ENCODE measurements around the gene ESPL1.

ESPL1 gene

GRCh38 chr12:53299101-53299453 is 31.0 kb downstream of the ESPL1 start:
- TF ChIP-seq CTCF (IDR thresholded peaks at IDR 0.05; ENCODE audit: low read depth, low read length) = no peak
- no peak for DNase-seq
- no peaks in the 10 kb centered on the region for H3K9me3 ChIP-seq
- peaks cover 38% of the 10 kb centered on the region for H3K36me3 ChIP-seq
- peak overlapping the region; percentile 97 for H3K4me3 ChIP-seq (ENCODE audit: low read depth, low read length)
- H3K27me3 ChIP-seq = no peaks in the 10 kb centered on the region
- H3K4me1 ChIP-seq = peaks cover 3% of the 10 kb centered on the region

- H3K9me3 ChIP-seq = no peaks in the 10 kb centered on the region
- H3K4me3 ChIP-seq (ENCODE audit: low read depth, low read length) = peak within 1 kb of the TSS; percentile 97
- TF ChIP-seq CTCF (IDR thresholded peaks at IDR 0.05; ENCODE audit: low read depth, low read length) = peak; percentile 25; the same call in 1 of the 2 replicates
- peaks cover 33% of the 10 kb centered on the region for H3K36me3 ChIP-seq
- H3K27me3 ChIP-seq = no peaks in the 10 kb centered on the region
- DNase-seq = peak; percentile 95
- peaks cover 3% of the 10 kb centered on the region for H3K4me1 ChIP-seq
Measured at GRCh38 chr12:53299454-53300180, 31.5 kb downstream of the ESPL1 start, which contains the start of gene MYG1. MYG1 (plus strand) TSS chr12:53299695; CDS start chr12:53299738, 43 bp downstream.

GRCh38 chr12:53300187-53300586 is 32.1 kb downstream of the ESPL1 start:
- H3K4me1 ChIP-seq = peaks cover 3% of the 10 kb centered on the region

GRCh38 chr12:53302903-53303302 is 34.8 kb downstream of the ESPL1 start:
- Histone ChIP-seq H3K27me3 (no peaks in the 10 kb centered on the region), H3K36me3 (peaks cover 53% of the 10 kb centered on the region), H3K4me3 (ENCODE audit: low read depth, low read length) (no peak overlapping the region), H3K4me1 (peaks cover 3% of the 10 kb centered on the region), H3K9me3 (no peaks in the 10 kb centered on the region)
- no peak for TF ChIP-seq CTCF (IDR thresholded peaks at IDR 0.05; ENCODE audit: low read depth, low read length)
- no peak for DNase-seq

More at GRCh38 chr12:53300187-53300586, 32.1 kb downstream of the ESPL1 start:
- peaks cover 34% of the 10 kb centered on the region for H3K36me3 ChIP-seq
- no peak for DNase-seq
- H3K4me3 ChIP-seq (ENCODE audit: low read depth, low read length) = peak overlapping the region; percentile 97
- no peaks in the 10 kb centered on the region for H3K27me3 ChIP-seq
- no peak for TF ChIP-seq CTCF (IDR thresholded peaks at IDR 0.05; ENCODE audit: low read depth, low read length)
- H3K9me3 ChIP-seq = no peaks in the 10 kb centered on the region

GRCh38 chr12:53306826-53307225 is 38.7 kb downstream of the ESPL1 start:
- Histone ChIP-seq H3K4me3 (ENCODE audit: low read depth, low read length) (no peak overlapping the region), H3K36me3 (peaks cover 61% of the 10 kb centered on the region), H3K27me3 (no peaks in the 10 kb centered on the region), H3K4me1 (no peaks in the 10 kb centered on the region), H3K9me3 (no peaks in the 10 kb centered on the region)
- TF ChIP-seq CTCF (IDR thresholded peaks at IDR 0.05; ENCODE audit: low read depth, low read length) = no peak
- no peak for DNase-seq

- H3K36me3 ChIP-seq = peaks cover 49% of the 10 kb centered on the region
- no peaks in the 10 kb centered on the region for H3K4me1 ChIP-seq
- TF ChIP-seq CTCF (IDR thresholded peaks at IDR 0.05; ENCODE audit: low read depth, low read length) = no peak
- no peaks in the 10 kb centered on the region for H3K27me3 ChIP-seq
- DNase-seq = no peak
- no peaks in the 10 kb centered on the region for H3K9me3 ChIP-seq
- no peak overlapping the region for H3K4me3 ChIP-seq (ENCODE audit: low read depth, low read length)
Measured at GRCh38 chr12:53308276-53308675, 40.2 kb downstream of the ESPL1 start.
